ENCODE measurements around the gene SFR1.

DNA sequence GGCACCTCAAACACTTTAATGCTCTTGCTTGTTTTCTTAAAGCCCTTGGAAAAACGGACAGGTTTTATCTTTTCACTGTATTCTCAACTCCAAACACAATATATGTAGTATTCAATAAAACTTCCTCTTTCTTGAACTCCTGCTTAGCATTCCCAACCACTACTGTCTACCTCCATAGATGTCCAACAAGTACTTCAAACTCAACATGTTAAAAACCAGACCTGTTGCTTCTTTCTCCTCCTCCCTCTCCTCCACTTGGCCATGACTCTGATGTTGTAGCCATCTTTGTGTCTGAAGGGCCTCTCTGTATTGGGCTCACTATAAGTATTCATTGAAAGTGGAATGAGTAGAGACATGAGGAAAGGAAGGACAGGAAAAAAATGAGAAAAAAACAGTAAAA is 20.1 kb upstream of the SFR1 start:
- TF ChIP-seq ZFX (IDR thresholded peaks at IDR 0.05): no peak
- TF ChIP-seq, protein P1, sequence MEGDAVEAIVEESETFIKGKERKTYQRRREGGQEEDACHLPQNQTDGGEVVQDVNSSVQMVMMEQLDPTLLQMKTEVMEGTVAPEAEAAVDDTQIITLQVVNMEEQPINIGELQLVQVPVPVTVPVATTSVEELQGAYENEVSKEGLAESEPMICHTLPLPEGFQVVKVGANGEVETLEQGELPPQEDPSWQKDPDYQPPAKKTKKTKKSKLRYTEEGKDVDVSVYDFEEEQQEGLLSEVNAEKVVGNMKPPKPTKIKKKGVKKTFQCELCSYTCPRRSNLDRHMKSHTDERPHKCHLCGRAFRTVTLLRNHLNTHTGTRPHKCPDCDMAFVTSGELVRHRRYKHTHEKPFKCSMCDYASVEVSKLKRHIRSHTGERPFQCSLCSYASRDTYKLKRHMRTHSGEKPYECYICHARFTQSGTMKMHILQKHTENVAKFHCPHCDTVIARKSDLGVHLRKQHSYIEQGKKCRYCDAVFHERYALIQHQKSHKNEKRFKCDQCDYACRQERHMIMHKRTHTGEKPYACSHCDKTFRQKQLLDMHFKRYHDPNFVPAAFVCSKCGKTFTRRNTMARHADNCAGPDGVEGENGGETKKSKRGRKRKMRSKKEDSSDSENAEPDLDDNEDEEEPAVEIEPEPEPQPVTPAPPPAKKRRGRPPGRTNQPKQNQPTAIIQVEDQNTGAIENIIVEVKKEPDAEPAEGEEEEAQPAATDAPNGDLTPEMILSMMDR (conservative IDR thresholded peaks at IDR 0.05): no peak
